ENCODE data around the gene NRAP.

The NRAP gene

DNA sequence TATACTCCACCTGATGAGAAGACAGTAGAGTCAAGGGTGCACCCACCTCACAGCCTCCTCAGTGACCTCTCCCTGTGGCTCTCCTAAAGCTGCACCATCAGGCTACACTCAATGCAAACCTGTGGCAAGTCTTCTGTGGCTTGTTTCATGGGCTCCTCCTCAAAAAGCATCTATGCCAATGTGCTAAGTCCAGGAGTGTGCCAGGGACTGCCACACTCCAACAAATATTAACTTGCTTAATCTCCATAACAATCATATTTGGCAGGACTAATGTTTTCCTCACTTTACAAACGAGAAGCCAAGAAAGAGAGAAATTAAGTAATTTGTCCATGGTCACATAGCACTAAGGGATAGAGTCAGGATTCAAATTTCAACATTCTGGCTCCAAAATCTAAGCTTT lies 11.9 kb downstream of the NRAP start:
- no peak overlapping the region for H3K9ac ChIP-seq (ENCODE audit: low read length)
- no peaks in the 10 kb centered on the region for H3K36me3 ChIP-seq (ENCODE audit: insufficient read depth, low read length)
- H3K27ac ChIP-seq (ENCODE audit: low read depth, low read length, poor library complexity, severe bottlenecking): no peak overlapping the region
- H3K27me3 ChIP-seq (ENCODE audit: insufficient read depth, low read length): no peaks in the 10 kb centered on the region; the same call in none of the 2 replicates
- H3K4me3 ChIP-seq (ENCODE audit: low read depth, low read length, poor library complexity, severe bottlenecking): no peak overlapping the region
- no peaks in the 10 kb centered on the region for H3K79me2 ChIP-seq (ENCODE audit: insufficient read depth, low read length)
- H4K20me1 ChIP-seq (ENCODE audit: insufficient read depth, low read length): no peaks in the 10 kb centered on the region
- TF ChIP-seq CTCF (IDR thresholded peaks at IDR 0.05; ENCODE audit: low read length) (no peak), EZH2 (IDR thresholded peaks at IDR 0.05; ENCODE audit: borderline replicate concordance, low read length) (no peak)
- no peaks in the 10 kb centered on the region for H3K9me3 ChIP-seq (ENCODE audit: low read length)
- H2AFZ ChIP-seq (ENCODE audit: low read length): no peak overlapping the region
- no peaks in the 10 kb centered on the region for H3K4me1 ChIP-seq (ENCODE audit: insufficient read depth, low read length, severe bottlenecking)
- no peaks in the 10 kb centered on the region for H3F3A ChIP-seq (ENCODE audit: insufficient read depth, low read length)
- no peaks in the 10 kb centered on the region for H3K9me2 ChIP-seq (ENCODE audit: low read depth, low read length)
- no peak overlapping the region for H3K4me2 ChIP-seq (ENCODE audit: low read length)

GRCh38 chr10:113651021-113651420 lies 12.8 kb downstream of the NRAP start:
- Histone ChIP-seq H3K27ac (ENCODE audit: low read depth, low read length, poor library complexity, severe bottlenecking) (no peak overlapping the region), H3K4me3 (ENCODE audit: low read depth, low read length, poor library complexity, severe bottlenecking) (no peak overlapping the region), H2AFZ (ENCODE audit: low read length) (no peak overlapping the region), H3K4me1 (ENCODE audit: insufficient read depth, low read length, severe bottlenecking) (no peaks in the 10 kb centered on the region), H3K9me3 (ENCODE audit: low read length) (no peaks in the 10 kb centered on the region), H3K27me3 (ENCODE audit: insufficient read depth, low read length) (no peaks in the 10 kb centered on the region; the same call in none of the 2 replicates), H3K36me3 (ENCODE audit: insufficient read depth, low read length) (no peaks in the 10 kb centered on the region), H3F3A (ENCODE audit: insufficient read depth, low read length) (no peaks in the 10 kb centered on the region), H4K20me1 (ENCODE audit: insufficient read depth, low read length) (no peaks in the 10 kb centered on the region), H3K9ac (ENCODE audit: low read length) (no peak overlapping the region), H3K4me2 (ENCODE audit: low read length) (no peak overlapping the region), H3K79me2 (ENCODE audit: insufficient read depth, low read length) (no peaks in the 10 kb centered on the region), H3K9me2 (ENCODE audit: low read depth, low read length) (no peaks in the 10 kb centered on the region)
- TF ChIP-seq CTCF (IDR thresholded peaks at IDR 0.05; ENCODE audit: low read length): no peak
- no peak for TF ChIP-seq EZH2 (IDR thresholded peaks at IDR 0.05; ENCODE audit: borderline replicate concordance, low read length)

GRCh38 chr10:113650172-113650571 lies 13.7 kb downstream of the NRAP start:
- Histone ChIP-seq H3K9me3 (ENCODE audit: low read length) (no peaks in the 10 kb centered on the region), H3K9me2 (ENCODE audit: low read depth, low read length) (no peaks in the 10 kb centered on the region), H3F3A (ENCODE audit: insufficient read depth, low read length) (no peaks in the 10 kb centered on the region), H3K4me3 (ENCODE audit: low read depth, low read length, poor library complexity, severe bottlenecking) (no peak overlapping the region), H3K27me3 (ENCODE audit: insufficient read depth, low read length) (no peaks in the 10 kb centered on the region; the same call in none of the 2 replicates), H3K79me2 (ENCODE audit: insufficient read depth, low read length) (no peaks in the 10 kb centered on the region), H4K20me1 (ENCODE audit: insufficient read depth, low read length) (no peaks in the 10 kb centered on the region), H3K4me2 (ENCODE audit: low read length) (no peak overlapping the region), H3K36me3 (ENCODE audit: insufficient read depth, low read length) (no peaks in the 10 kb centered on the region), H3K4me1 (ENCODE audit: insufficient read depth, low read length, severe bottlenecking) (no peaks in the 10 kb centered on the region), H3K9ac (ENCODE audit: low read length) (no peak overlapping the region), H2AFZ (ENCODE audit: low read length) (no peak overlapping the region), H3K27ac (ENCODE audit: low read depth, low read length, poor library complexity, severe bottlenecking) (no peak overlapping the region)
- TF ChIP-seq EZH2 (IDR thresholded peaks at IDR 0.05; ENCODE audit: borderline replicate concordance, low read length) (no peak), CTCF (IDR thresholded peaks at IDR 0.05; ENCODE audit: low read length) (no peak)
